ENCODE data around the gene SPRR1A. TPM values are rescaled to one million over a fixed set of nuclear protein-coding genes. Genes with fewer than 3 reads are reported as not detected.

The SPRR1A gene
- total and polyA plus RNA-seq, 10 of the 15 experiments (the other 5 are each of a cell fraction or from before 2014, with no cell fraction given), result not detected

- H3K27ac ChIP-seq (ENCODE audit: control insufficient read depth, insufficient read depth), result no peak overlapping the region
- 0% methylated on average over 1 of the region's 1 CpG for whole genome bisulfite sequencing (ENCODE audit: insufficient coverage, insufficient replicate concordance, low lambda C conversion rate, missing lambda C conversion rate)
- no peaks in the 10 kb centered on the region for H3K79me2 ChIP-seq (ENCODE audit: control insufficient read depth, insufficient read depth, low read length)
- ChIA-PET CTCF (no interaction called here), POLR2A (no interaction called here), SMC1A (ENCODE audit: uncharacterized antibody, unreplicated experiment) (no interaction called here), RAD21 (ENCODE audit: unreplicated experiment) (no interaction called here)
- no peak overlapping the region for H3K4me3 ChIP-seq
- no peak overlapping the region for H3K9ac ChIP-seq (ENCODE audit: control insufficient read depth, insufficient read depth, low read length)
- no peak for FAIRE-seq
- no peak overlapping the region for H3K4me2 ChIP-seq (ENCODE audit: control insufficient read depth, insufficient read depth)
- DNase-seq (ENCODE audit: low read depth, low spot score), result no peak
- in situ Hi-C loops (cut with MboI), result no loop called here
- H3K9me3 ChIP-seq (replicated peaks; ENCODE audit: control insufficient read depth, insufficient read depth, low read length), result no peaks in the 10 kb centered on the region
- H4K20me1 ChIP-seq (ENCODE audit: control insufficient read depth, insufficient read depth), result no peaks in the 10 kb centered on the region
- no peak for TF ChIP-seq NBN (IDR thresholded peaks at IDR 0.05)
- H2AFZ ChIP-seq (ENCODE audit: control insufficient read depth, low read depth, low read length), result no peak overlapping the region
- no peak for ATAC-seq
- intact Hi-C loops (cut with micrococcal nuclease; ENCODE audit: unreplicated experiment), result no loop called here
- H3K27me3 ChIP-seq (replicated peaks in 1 of 2; ENCODE audit: control insufficient read depth in 2 of 2, insufficient read depth in 2 of 2, low read length in 1 of 2), result no peaks in the 10 kb centered on the region; a peak in 1 of 4 replicates
- no peaks in the 10 kb centered on the region for H3K4me1 ChIP-seq (ENCODE audit: control insufficient read depth, insufficient read depth, low read length)
- H3K36me3 ChIP-seq (ENCODE audit: control insufficient read depth in 2 of 2, insufficient read depth in 2 of 2, low read length in 1 of 2), result no peaks in the 10 kb centered on the region
- BruUV-seq (replicated peaks), result no TSS peak
Measured at GRCh38 chr1:152995842-152996241, 12.0 kb downstream of the SPRR1A start.

GRCh38 chr1:152996633-152997400 is 12.9 kb downstream of the SPRR1A start:
- in situ Hi-C loops (cut with MboI) (no loop called here), intact Hi-C loops (cut with micrococcal nuclease; ENCODE audit: unreplicated experiment) (no loop called here)
- Histone ChIP-seq H3K79me2 (ENCODE audit: control insufficient read depth, insufficient read depth, low read length) (no peaks in the 10 kb centered on the region), H2AFZ (ENCODE audit: control insufficient read depth, low read depth, low read length) (no peak overlapping the region), H4K20me1 (ENCODE audit: control insufficient read depth, insufficient read depth) (no peaks in the 10 kb centered on the region), H3K27me3 (replicated peaks in 1 of 2; ENCODE audit: control insufficient read depth in 2 of 2, insufficient read depth in 2 of 2, low read length in 1 of 2) (no peaks in the 10 kb centered on the region; a peak in 1 of 4 replicates), H3K36me3 (ENCODE audit: control insufficient read depth in 2 of 2, insufficient read depth in 2 of 2, low read length in 1 of 2) (no peaks in the 10 kb centered on the region), H3K27ac (ENCODE audit: control insufficient read depth, insufficient read depth) (no peak overlapping the region), H3K9ac (ENCODE audit: control insufficient read depth, insufficient read depth, low read length) (no peak overlapping the region), H3K9me3 (replicated peaks; ENCODE audit: control insufficient read depth, insufficient read depth, low read length) (no peaks in the 10 kb centered on the region), H3K4me1 (ENCODE audit: control insufficient read depth, insufficient read depth, low read length) (no peaks in the 10 kb centered on the region), H3K4me3 (no peak overlapping the region), H3K4me2 (ENCODE audit: control insufficient read depth, insufficient read depth) (no peak overlapping the region)
- no TSS peak for BruUV-seq (replicated peaks)
- CTCF ChIA-PET, result no interaction called here
- RAD21 ChIA-PET (ENCODE audit: unreplicated experiment), result no interaction called here
- FAIRE-seq (no peak), DNase-seq (ENCODE audit: low read depth, low spot score) (no peak), ATAC-seq (no peak)
- WGBS (ENCODE audit: insufficient coverage, insufficient replicate concordance, low lambda C conversion rate, missing lambda C conversion rate), result 7% methylated on average over 5 of the region's 5 CpGs
- SMC1A ChIA-PET (ENCODE audit: uncharacterized antibody, unreplicated experiment), result no interaction called here
- POLR2A ChIA-PET, result no interaction called here
- no peak for TF ChIP-seq RCOR1 (conservative IDR thresholded peaks at IDR 0.05; ENCODE audit: low read depth, low read length)
- TF ChIP-seq BCL11A (IDR thresholded peaks at IDR 0.05; ENCODE audit: low read depth, low read length), result no peak
- TF ChIP-seq, protein P1, sequence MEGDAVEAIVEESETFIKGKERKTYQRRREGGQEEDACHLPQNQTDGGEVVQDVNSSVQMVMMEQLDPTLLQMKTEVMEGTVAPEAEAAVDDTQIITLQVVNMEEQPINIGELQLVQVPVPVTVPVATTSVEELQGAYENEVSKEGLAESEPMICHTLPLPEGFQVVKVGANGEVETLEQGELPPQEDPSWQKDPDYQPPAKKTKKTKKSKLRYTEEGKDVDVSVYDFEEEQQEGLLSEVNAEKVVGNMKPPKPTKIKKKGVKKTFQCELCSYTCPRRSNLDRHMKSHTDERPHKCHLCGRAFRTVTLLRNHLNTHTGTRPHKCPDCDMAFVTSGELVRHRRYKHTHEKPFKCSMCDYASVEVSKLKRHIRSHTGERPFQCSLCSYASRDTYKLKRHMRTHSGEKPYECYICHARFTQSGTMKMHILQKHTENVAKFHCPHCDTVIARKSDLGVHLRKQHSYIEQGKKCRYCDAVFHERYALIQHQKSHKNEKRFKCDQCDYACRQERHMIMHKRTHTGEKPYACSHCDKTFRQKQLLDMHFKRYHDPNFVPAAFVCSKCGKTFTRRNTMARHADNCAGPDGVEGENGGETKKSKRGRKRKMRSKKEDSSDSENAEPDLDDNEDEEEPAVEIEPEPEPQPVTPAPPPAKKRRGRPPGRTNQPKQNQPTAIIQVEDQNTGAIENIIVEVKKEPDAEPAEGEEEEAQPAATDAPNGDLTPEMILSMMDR (IDR thresholded peaks at IDR 0.05 in 2 of 3, conservative IDR thresholded peaks at IDR 0.05 in 1 of 3; ENCODE audit: control insufficient read depth in 2 of 3, extremely low read depth in 1 of 3, insufficient read depth in 1 of 3, low read depth in 3 of 3, low read length in 3 of 3), result no peak
- TF ChIP-seq, protein P2, sequence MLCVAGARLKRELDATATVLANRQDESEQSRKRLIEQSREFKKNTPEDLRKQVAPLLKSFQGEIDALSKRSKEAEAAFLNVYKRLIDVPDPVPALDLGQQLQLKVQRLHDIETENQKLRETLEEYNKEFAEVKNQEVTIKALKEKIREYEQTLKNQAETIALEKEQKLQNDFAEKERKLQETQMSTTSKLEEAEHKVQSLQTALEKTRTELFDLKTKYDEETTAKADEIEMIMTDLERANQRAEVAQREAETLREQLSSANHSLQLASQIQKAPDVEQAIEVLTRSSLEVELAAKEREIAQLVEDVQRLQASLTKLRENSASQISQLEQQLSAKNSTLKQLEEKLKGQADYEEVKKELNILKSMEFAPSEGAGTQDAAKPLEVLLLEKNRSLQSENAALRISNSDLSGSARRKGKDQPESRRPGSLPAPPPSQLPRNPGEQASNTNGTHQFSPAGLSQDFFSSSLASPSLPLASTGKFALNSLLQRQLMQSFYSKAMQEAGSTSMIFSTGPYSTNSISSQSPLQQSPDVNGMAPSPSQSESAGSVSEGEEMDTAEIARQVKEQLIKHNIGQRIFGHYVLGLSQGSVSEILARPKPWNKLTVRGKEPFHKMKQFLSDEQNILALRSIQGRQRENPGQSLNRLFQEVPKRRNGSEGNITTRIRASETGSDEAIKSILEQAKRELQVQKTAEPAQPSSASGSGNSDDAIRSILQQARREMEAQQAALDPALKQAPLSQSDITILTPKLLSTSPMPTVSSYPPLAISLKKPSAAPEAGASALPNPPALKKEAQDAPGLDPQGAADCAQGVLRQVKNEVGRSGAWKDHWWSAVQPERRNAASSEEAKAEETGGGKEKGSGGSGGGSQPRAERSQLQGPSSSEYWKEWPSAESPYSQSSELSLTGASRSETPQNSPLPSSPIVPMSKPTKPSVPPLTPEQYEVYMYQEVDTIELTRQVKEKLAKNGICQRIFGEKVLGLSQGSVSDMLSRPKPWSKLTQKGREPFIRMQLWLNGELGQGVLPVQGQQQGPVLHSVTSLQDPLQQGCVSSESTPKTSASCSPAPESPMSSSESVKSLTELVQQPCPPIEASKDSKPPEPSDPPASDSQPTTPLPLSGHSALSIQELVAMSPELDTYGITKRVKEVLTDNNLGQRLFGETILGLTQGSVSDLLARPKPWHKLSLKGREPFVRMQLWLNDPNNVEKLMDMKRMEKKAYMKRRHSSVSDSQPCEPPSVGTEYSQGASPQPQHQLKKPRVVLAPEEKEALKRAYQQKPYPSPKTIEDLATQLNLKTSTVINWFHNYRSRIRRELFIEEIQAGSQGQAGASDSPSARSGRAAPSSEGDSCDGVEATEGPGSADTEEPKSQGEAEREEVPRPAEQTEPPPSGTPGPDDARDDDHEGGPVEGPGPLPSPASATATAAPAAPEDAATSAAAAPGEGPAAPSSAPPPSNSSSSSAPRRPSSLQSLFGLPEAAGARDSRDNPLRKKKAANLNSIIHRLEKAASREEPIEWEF (IDR thresholded peaks at IDR 0.05; ENCODE audit: insufficient replicate concordance, low read depth, low read length), result no peak
- TF ChIP-seq MTA3 (IDR thresholded peaks at IDR 0.05; ENCODE audit: borderline replicate concordance, low read length), result no peak

All from GM12878 (cell line).